AG09319 (cell line): ENCODE data around the gene EOGT.

Source experiments
- DNase-seq: peaks from one replicate; pipeline ENCODE4 v3.0.0-alpha.2; 2010; ENCODE audit warnings: low read depth; ENCODE audit errors: extremely low read depth
- TF ChIP-seq, protein P1 (sequence below): IDR thresholded peaks from 2 replicates; pipeline ENCODE4 v1.5.1; 2011; ENCODE audit warnings: low read depth, mild to moderate bottlenecking, inconsistent platforms, low read length, moderate library complexity

EOGT gene

DNA sequence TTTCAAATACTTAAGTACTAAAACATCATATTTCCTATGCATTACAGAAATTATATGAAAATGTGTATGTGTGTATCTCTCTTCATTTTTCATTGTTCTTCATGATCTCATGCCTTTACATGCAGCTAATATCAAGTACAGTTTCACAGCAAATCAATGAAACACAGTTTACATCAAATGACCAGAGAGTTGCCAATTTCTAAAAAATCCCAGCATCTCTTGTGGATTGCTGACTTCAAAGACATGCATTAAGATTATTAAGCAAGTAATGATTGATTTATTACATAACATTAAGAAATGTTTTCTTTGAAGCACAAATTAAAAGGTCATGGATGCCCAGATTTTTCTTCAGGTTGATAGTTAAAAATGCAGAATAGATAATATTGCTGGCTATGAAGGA, 50.1 kb downstream of the EOGT start:
- DNase-seq, result no peak
- TF ChIP-seq, protein P1, sequence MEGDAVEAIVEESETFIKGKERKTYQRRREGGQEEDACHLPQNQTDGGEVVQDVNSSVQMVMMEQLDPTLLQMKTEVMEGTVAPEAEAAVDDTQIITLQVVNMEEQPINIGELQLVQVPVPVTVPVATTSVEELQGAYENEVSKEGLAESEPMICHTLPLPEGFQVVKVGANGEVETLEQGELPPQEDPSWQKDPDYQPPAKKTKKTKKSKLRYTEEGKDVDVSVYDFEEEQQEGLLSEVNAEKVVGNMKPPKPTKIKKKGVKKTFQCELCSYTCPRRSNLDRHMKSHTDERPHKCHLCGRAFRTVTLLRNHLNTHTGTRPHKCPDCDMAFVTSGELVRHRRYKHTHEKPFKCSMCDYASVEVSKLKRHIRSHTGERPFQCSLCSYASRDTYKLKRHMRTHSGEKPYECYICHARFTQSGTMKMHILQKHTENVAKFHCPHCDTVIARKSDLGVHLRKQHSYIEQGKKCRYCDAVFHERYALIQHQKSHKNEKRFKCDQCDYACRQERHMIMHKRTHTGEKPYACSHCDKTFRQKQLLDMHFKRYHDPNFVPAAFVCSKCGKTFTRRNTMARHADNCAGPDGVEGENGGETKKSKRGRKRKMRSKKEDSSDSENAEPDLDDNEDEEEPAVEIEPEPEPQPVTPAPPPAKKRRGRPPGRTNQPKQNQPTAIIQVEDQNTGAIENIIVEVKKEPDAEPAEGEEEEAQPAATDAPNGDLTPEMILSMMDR, result no peak

DNA sequence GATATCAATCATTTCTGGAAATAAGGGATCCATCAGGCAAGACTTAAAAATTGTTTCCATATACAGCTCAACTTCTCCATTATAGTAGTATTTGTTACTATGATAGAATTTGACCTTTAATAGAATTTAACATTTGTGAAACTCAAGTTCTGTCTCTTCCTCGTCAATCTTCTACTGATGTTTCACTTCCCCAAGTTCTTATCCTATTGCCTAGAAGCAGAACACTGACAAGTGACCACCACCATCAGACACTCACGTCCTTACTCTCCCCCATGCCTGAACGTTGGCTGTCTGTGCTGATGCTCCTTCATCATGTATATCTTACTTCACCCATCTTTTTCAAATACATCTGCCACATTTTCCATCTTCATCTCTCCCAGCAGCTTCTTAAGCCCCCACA, 54.6 kb downstream of the EOGT start:
- TF ChIP-seq, protein P1, result no peak
- DNase-seq, result no peak

DNA sequence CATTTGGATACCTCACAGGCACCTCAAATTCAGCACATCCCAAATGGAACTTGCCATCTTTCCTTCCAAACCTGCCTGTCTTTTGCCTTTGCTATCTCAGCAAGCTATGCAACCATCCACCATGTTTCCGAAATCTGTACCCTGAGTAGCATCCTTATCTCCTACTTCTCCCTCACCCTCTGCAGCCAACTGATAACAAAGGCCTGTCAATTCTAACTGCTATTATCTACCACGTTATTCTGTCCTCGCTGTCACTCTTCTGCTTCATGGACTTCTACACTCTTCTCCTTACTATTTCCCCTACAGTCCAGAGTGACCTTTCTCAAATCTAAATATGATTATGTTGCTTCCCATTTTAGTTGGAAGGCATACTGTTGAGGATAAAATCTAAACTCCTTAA, 55.6 kb downstream of the EOGT start:
- no peak for DNase-seq
- TF ChIP-seq, protein P1, result no peak

- DNase-seq, result no peak
- TF ChIP-seq, protein P1, result no peak
These were observed 59.6 kb downstream of the EOGT start for GRCh38 chr3:68953816-68954444.

DNA sequence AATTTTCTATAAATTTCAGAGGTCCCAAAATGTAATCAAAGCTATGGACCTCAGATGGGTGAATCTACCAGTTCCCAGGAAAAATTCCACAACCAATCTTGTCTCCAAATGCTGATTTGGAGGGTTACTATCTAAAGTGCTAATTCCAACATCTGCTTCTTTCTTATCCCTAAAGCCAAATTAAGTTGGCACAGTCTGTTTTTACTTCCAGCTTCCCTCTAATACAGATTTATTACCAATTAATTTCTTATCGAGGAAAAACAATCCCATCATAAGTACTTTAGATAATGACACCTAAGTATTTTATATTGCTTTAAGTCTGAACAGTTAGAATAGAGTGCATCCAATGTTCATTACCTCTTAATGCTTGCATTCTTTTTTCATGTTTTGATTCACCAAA, 68.3 kb downstream of the EOGT start:
- TF ChIP-seq, protein P1, result no peak
- no peak for DNase-seq

- no peak for DNase-seq
- TF ChIP-seq, protein P1, result no peak
These were observed 69.6 kb downstream of the EOGT start for GRCh38 chr3:68943753-68944500.

DNA sequence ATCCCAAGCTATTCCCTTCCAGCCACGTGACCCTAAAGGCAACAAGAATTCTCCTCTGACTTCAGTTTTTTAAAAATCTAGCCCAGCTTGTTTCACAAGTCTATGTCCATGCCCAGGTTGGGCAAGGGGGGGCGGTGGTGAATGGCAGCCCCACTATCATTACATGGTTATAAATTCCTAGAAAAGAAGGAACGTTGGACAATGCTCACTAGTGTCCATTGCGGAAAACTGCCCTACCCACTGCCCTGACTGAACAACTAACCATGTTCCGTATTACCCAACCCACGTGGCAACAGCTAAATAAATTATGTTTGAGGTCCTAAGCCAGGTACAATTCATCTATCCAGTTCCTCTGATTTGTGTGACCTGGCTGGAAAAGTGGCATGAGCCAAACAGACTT, 72.4 kb downstream of the EOGT start:
- no peak for DNase-seq
- TF ChIP-seq, protein P1, result no peak
